Progenitor cell of endocrine pancreas (in vitro differentiated cells): ENCODE results near the gene CNIH2. TPM values are rescaled to one million over a fixed set of nuclear protein-coding genes. Genes with fewer than 3 reads are reported as not detected.
A peak's percentile ranks its signal among the peaks of the same experiment; 100 is the strongest.

Experiments
- DNase-seq: peaks from one replicate; pipeline ENCODE4 v3.0.0; 2021; ENCODE audit warnings: low spot score; ENCODE audit not compliant: unreplicated experiment
- H3K27ac Mint-ChIP-seq: 2 replicates; pipeline ENCODE4 v1.8.0; 2021; ENCODE audit warnings: mild to moderate bottlenecking, moderate library complexity, mixed read lengths
- H3K27me3 Mint-ChIP-seq: 2 replicates; pipeline ENCODE4 v1.8.0; 2021; ENCODE audit warnings: mixed read lengths
- H3K36me3 Mint-ChIP-seq: 2 replicates; pipeline ENCODE4 v1.8.0; 2022; ENCODE audit warnings: mixed read lengths; ENCODE audit not compliant: insufficient read depth
- H3K4me1 Mint-ChIP-seq: 2 replicates; pipeline ENCODE4 v1.8.0; 2021; ENCODE audit warnings: low read depth, mixed read lengths
- H3K4me3 Mint-ChIP-seq: 2 replicates; pipeline ENCODE4 v1.8.0; 2021; ENCODE audit warnings: low read depth, mild to moderate bottlenecking, moderate library complexity, mixed read lengths
- H3K9me3 Mint-ChIP-seq: 2 replicates; pipeline ENCODE4 v1.8.0; 2021; ENCODE audit warnings: low read depth, mixed read lengths
- total RNA-seq: library from RNA; stranded (reverse); gene quantifications from 2 replicates; pipeline ENCODE4 v1.2.1, GENCODE V29; 2021
- TF ChIP-seq, protein P1 (sequence below): fragments of 200-600 bp; sonication (generic); IDR thresholded peaks from one replicate; pipeline ENCODE4 v1.5.0; 2021; ENCODE audit warnings: antibody characterized with exemption, mild to moderate bottlenecking; ENCODE audit not compliant: unreplicated experiment

Gene CNIH2
- total RNA-seq, 1 donor from 2014 or later = 21.3 TPM

- peaks cover 22% of the 10 kb centered on the region for H3K4me1 Mint-ChIP-seq
- no peak overlapping the region for H3K27ac Mint-ChIP-seq
- H3K4me3 Mint-ChIP-seq = no peak overlapping the region
- no peaks in the 10 kb centered on the region for H3K9me3 Mint-ChIP-seq
- peaks cover 4% of the 10 kb centered on the region for H3K27me3 Mint-ChIP-seq
- H3K36me3 Mint-ChIP-seq = no peaks in the 10 kb centered on the region
- no peak for DNase-seq
- TF ChIP-seq, protein P1, sequence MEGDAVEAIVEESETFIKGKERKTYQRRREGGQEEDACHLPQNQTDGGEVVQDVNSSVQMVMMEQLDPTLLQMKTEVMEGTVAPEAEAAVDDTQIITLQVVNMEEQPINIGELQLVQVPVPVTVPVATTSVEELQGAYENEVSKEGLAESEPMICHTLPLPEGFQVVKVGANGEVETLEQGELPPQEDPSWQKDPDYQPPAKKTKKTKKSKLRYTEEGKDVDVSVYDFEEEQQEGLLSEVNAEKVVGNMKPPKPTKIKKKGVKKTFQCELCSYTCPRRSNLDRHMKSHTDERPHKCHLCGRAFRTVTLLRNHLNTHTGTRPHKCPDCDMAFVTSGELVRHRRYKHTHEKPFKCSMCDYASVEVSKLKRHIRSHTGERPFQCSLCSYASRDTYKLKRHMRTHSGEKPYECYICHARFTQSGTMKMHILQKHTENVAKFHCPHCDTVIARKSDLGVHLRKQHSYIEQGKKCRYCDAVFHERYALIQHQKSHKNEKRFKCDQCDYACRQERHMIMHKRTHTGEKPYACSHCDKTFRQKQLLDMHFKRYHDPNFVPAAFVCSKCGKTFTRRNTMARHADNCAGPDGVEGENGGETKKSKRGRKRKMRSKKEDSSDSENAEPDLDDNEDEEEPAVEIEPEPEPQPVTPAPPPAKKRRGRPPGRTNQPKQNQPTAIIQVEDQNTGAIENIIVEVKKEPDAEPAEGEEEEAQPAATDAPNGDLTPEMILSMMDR = no peak
Measured at GRCh38 chr11:66285250-66285947, 7.4 kb downstream of the CNIH2 start.

DNA sequence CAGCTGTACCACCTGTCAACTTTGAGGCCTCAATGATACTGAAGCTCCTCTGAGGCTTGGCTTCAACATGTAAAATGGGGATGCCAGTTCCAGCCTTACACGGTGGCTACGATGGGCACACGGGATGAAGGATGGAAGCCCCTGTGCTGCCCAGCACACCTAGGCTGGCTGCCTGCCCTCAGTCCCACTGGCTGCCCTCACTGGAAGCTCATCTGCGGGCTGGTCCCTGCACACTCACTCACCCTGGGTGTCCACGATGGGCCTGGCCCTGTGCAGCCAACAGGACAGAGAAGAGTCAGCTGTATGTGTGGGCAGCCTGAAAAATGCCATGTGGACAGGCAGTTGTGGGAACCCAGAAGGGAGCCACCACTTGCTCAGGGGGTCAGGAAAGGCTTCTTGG lies 8.7 kb downstream of the CNIH2 start:
- no peak for DNase-seq
- Mint-ChIP-seq H3K4me3 (peak overlapping the region; percentile 40), H3K27me3 (peaks cover 8% of the 10 kb centered on the region), H3K4me1 (peaks cover 20% of the 10 kb centered on the region), H3K36me3 (no peaks in the 10 kb centered on the region), H3K9me3 (no peaks in the 10 kb centered on the region), H3K27ac (no peak overlapping the region)
- TF ChIP-seq, protein P1 = no peak

DNA sequence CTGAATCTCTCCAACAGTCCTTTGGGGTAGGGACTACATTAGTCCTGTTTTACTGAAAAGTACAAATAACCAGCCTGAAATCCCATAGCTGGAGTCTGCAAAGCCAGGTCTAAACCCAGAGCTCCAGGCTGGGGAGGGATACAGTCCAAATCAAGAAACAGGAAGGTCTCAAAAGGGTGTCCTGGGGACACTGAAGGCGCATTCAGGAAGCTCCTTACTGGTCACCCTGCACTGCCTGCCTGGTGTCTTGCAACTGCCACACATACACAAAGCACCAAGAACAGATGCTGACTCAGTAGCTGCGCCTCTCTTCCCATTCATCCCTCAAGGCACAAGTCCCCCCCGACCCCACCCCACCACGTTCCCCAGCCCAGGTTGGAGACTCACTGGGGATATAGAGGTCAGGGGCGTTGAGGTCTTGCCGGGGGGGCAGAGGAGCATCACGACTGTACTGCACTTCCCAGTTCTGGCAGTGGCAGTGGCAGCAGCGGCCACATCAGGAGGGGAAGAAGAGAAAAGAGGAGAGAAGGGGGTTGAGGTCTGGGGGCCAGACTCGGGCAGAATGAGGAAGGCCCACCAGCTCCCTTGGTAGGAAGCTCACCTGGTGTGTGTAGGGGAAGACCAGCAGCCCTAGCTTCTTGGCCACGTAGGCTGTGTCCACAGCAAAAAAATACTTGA lies 9.4 kb downstream of the CNIH2 start:
- Mint-ChIP-seq H3K4me1 (peaks cover 20% of the 10 kb centered on the region), H3K36me3 (no peaks in the 10 kb centered on the region), H3K4me3 (peak overlapping the region; percentile 58), H3K27me3 (peaks cover 9% of the 10 kb centered on the region), H3K27ac (no peak overlapping the region), H3K9me3 (no peaks in the 10 kb centered on the region)
- DNase-seq = no peak
- TF ChIP-seq, protein P1 = no peak

DNA sequence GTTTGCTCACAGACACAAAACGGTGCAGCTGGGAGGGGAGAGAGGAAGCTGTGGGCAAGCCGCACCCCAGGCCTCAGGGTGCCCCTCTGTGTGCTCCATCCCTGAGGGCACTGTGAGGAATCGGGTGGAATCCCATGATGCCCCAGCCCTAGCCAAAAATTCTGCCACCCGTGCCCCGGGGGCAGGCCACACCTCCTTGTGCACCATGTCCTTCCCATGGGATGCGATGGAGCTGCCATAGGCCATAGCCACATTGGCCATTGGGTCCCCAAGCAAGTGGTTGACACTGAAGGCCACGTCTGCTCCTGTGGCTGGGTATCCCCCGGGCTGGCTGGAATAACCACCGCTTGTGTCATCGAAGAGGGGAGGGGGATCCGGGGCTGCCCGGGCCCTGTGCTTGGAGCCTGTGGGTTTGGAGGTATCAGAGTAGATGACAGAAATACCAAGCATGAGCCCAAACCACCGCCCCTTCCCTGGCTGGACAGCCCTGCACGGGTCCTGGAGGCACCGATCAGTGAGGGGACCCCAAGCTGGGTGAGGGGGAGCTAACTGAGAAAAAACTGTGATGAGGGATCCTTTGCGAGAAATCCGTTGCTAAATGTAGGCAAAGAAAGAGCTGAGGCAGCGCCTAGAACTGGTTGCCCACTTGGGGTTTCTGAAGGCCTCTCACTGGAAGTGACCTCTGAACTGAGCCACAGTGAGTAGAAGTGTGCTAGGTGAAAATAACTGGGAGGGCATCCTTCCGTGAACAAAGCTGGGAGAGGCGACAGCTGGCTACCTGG lies 10.1 kb downstream of the CNIH2 start:
- Mint-ChIP-seq H3K36me3 (no peaks in the 10 kb centered on the region), H3K4me1 (peaks cover 20% of the 10 kb centered on the region), H3K4me3 (peak overlapping the region; percentile 86), H3K9me3 (no peaks in the 10 kb centered on the region), H3K27me3 (peaks cover 15% of the 10 kb centered on the region), H3K27ac (peak overlapping the region; percentile 87)
- TF ChIP-seq, protein P1 = no peak
- no peak for DNase-seq
